HEK293 (cell line): ENCODE measurements around the gene CELF6.

Experiments used
- ZNF558 ChIP-seq: fragments of 450-650 bp; formaldehyde crosslinking; IDR thresholded peaks from 2 replicates; pipeline ENCODE4 v1.5.1; 2016; ENCODE audit warnings: missing biosample characterization, missing genetic modification characterization
- ZNF837 ChIP-seq: fragments of 450-650 bp; formaldehyde crosslinking; IDR thresholded peaks from 2 replicates; pipeline ENCODE4 v1.5.1; 2016; ENCODE audit warnings: missing biosample characterization, missing genetic modification characterization
- TF ChIP-seq, protein P1 (sequence below): fragments of 450-650 bp; formaldehyde crosslinking; IDR thresholded peaks from 2 replicates; pipeline ENCODE4 v1.5.1; 2016; ENCODE audit warnings: missing biosample characterization, missing genetic modification characterization
- TF ChIP-seq, protein P2 (sequence below): fragments of 450-650 bp; IDR thresholded peaks from 2 replicates; pipeline ENCODE4 v1.5.1; 2018; ENCODE audit warnings: missing biosample characterization, missing genetic modification characterization

DNA sequence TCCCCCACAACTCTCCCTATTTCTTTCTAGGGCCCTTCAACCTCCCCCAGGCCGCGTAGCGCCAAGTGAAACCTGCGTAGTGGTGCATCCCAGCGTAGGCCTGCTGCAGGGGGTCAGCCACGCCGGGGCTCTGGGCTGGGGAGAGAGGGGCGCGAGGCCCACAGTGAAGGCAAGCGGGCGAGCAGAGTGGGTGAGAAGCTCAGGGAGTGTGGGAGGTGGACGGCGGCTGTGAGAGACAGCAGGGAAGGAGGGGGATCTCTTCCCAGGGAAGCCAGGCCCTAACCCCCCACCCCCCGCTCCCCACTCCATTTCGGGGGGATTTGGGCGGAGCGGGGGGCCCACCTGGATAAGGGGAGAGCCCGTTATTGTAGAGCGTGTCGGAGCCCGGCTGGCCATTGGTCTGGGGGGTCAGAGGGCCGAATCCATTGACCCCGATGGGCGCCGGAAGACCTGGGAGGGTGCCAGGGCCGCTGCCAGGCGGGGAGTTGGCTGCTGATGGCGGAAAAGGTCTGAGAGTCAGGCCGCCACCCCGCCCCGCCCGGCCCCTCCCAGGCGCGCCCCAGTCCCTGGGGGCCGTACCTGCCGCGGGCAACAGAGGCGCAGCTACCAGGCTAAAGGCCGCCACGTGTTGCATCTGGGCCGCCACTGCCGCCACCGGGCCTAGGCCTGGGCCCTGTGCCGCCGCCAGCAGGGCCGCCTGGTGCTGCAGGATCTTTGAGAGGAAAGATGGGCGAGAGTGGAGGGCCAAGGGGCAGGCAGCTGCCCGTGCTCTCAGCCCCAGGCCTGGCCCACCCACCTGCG, 31.0 kb downstream of the CELF6 start:
- TF ChIP-seq, protein P1, sequence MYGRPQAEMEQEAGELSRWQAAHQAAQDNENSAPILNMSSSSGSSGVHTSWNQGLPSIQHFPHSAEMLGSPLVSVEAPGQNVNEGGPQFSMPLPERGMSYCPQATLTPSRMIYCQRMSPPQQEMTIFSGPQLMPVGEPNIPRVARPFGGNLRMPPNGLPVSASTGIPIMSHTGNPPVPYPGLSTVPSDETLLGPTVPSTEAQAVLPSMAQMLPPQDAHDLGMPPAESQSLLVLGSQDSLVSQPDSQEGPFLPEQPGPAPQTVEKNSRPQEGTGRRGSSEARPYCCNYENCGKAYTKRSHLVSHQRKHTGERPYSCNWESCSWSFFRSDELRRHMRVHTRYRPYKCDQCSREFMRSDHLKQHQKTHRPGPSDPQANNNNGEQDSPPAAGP: no peak
- TF ChIP-seq, protein P2, sequence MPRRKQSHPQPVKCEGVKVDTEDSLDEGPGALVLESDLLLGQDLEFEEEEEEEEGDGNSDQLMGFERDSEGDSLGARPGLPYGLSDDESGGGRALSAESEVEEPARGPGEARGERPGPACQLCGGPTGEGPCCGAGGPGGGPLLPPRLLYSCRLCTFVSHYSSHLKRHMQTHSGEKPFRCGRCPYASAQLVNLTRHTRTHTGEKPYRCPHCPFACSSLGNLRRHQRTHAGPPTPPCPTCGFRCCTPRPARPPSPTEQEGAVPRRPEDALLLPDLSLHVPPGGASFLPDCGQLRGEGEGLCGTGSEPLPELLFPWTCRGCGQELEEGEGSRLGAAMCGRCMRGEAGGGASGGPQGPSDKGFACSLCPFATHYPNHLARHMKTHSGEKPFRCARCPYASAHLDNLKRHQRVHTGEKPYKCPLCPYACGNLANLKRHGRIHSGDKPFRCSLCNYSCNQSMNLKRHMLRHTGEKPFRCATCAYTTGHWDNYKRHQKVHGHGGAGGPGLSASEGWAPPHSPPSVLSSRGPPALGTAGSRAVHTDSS: no peak
- TF ChIP-seq ZNF837 (tag by site-specific recombination): no peak
- TF ChIP-seq ZNF558 (tag by site-specific recombination): no peak
